Measurements from ENCODE around the gene PITPNB.

DNA sequence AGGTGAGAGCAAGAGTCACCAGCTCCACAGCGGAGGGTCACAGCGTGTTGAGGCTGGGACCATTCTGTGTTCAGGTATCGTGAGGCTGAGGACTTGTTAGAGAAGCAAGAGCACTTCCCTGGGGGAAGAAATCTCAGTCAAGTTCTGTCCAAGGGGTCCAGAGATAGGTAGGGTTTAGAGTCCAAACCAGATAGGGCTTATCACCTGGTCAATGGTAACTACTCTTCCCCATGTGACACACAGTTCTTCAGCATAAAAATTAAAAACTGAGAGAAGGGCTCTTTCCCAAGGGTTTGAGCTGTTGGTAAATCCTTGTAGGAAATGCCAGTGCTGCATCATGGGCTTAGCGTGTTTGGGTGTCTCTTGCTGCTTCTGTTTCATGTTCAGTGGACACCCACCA lies 62.7 kb downstream of the PITPNB start:
- TF ChIP-seq, protein P1, sequence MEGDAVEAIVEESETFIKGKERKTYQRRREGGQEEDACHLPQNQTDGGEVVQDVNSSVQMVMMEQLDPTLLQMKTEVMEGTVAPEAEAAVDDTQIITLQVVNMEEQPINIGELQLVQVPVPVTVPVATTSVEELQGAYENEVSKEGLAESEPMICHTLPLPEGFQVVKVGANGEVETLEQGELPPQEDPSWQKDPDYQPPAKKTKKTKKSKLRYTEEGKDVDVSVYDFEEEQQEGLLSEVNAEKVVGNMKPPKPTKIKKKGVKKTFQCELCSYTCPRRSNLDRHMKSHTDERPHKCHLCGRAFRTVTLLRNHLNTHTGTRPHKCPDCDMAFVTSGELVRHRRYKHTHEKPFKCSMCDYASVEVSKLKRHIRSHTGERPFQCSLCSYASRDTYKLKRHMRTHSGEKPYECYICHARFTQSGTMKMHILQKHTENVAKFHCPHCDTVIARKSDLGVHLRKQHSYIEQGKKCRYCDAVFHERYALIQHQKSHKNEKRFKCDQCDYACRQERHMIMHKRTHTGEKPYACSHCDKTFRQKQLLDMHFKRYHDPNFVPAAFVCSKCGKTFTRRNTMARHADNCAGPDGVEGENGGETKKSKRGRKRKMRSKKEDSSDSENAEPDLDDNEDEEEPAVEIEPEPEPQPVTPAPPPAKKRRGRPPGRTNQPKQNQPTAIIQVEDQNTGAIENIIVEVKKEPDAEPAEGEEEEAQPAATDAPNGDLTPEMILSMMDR (IDR thresholded peaks at IDR 0.05) = no peak
- no peak for TF ChIP-seq EP300 (IDR thresholded peaks at IDR 0.05)
